SU-DHL-6 (cell line): Measurements from ENCODE around the gene PEX19.

Source experiments
- EZH2phosphoT487 ChIP-seq: fragments of 200-600 bp; sonication (generic), shearing (Covaris generic); conservative IDR thresholded peaks from 2 replicates; pipeline ENCODE4 v1.6.1; 2018; ENCODE audit warnings: mild to moderate bottlenecking, antibody characterized with exemption, low read length, moderate library complexity, mixed read lengths
- TF ChIP-seq, protein P1 (sequence below): fragments of 200-600 bp; sonication (generic); IDR thresholded peaks from one replicate; pipeline ENCODE4 v1.5.1; 2017; ENCODE audit warnings: antibody characterized with exemption, mild to moderate bottlenecking, low read length, moderate library complexity; ENCODE audit not compliant: insufficient read depth, poor library complexity, severe bottlenecking

DNA sequence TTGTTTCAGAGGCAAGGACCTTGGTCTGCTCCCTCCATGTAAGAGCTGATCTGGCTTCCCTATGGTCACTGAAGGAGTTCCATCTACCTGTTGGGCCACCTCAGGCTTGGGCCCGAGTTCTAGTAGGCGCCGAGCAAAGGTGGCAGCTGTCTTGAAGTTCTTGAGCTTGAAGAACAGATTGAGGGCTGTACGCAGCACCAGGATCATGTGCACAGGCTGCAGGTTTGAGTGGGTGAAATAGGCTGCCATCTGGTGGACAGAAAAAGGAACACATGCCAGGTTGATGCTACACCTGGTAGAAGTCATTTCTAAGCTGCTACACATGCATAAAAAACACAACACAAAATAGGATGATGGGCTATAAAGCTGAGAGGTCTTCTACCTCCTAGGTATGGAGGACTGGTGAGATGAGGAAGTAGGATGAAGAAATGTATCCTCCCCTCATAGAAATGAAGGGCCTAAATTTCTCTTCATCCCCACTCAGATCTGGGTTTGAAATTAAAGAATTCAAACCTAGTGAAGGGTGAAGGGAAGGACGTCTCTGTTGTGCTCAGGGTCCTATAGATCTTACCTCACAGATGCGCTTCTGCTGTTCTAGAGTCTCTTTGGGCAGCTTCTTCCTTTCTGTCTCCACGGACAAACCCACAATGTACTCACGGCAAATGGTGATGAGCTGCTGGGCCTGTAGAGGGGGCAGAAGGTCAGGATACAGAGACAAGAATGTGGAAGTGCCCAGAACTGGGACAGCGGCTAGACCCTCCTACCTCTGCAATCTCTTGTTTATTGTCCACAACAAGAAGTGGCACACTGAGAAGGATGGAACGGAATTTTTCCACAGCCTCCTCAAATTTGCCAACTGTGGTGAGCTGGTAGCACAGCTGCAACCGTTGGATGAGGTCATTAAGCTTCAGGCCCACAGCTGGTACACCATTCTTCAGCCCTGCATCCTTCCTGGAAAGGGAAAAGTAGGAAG is 6.6 kb upstream of the PEX19 start:
- TF ChIP-seq, protein P1, sequence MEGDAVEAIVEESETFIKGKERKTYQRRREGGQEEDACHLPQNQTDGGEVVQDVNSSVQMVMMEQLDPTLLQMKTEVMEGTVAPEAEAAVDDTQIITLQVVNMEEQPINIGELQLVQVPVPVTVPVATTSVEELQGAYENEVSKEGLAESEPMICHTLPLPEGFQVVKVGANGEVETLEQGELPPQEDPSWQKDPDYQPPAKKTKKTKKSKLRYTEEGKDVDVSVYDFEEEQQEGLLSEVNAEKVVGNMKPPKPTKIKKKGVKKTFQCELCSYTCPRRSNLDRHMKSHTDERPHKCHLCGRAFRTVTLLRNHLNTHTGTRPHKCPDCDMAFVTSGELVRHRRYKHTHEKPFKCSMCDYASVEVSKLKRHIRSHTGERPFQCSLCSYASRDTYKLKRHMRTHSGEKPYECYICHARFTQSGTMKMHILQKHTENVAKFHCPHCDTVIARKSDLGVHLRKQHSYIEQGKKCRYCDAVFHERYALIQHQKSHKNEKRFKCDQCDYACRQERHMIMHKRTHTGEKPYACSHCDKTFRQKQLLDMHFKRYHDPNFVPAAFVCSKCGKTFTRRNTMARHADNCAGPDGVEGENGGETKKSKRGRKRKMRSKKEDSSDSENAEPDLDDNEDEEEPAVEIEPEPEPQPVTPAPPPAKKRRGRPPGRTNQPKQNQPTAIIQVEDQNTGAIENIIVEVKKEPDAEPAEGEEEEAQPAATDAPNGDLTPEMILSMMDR: peak; percentile 94
- TF ChIP-seq EZH2phosphoT487: no peak
